Fibroblast of pulmonary artery (primary cell): ENCODE measurements around the gene KIR2DL3.
"Not testable (repeated sequence)": the region's sequence is repeated elsewhere in the genome, so short reads cannot be mapped to it uniquely, and the experiment has no call there.

Source experiments
- DNase-seq: peaks from one replicate; pipeline ENCODE4 v3.0.0-alpha.2; 2010; ENCODE audit warnings: low read depth
- H3K4me3 ChIP-seq: replicated peaks from 2 replicates; pipeline ENCODE4 v1.5.1; 2011; ENCODE audit warnings: low read depth, mild to moderate bottlenecking, control low read depth, low read length, moderate library complexity
- CTCF ChIP-seq: IDR thresholded peaks from 2 replicates; pipeline ENCODE4 v1.5.1; 2011; ENCODE audit warnings: mild to moderate bottlenecking, control low read depth, low read length, inconsistent platforms; ENCODE audit errors: missing control alignments

The KIR2DL3 gene

GRCh38 chr19:54707962-54708361, 30.4 kb upstream of the KIR2DL3 start:
- TF ChIP-seq CTCF, result no peak
- no peak overlapping the region for H3K4me3 ChIP-seq
- no peak for DNase-seq

- H3K4me3 ChIP-seq, result no peak overlapping the region
- no peak for TF ChIP-seq CTCF
Measured at GRCh38 chr19:54708781-54709180, 29.5 kb upstream of the KIR2DL3 start.

GRCh38 chr19:54709212-54709948, 28.9 kb upstream of the KIR2DL3 start:
- no peak overlapping the region for H3K4me3 ChIP-seq
- no peak for DNase-seq
- no peak for TF ChIP-seq CTCF

More at GRCh38 chr19:54708781-54709180, 29.5 kb upstream of the KIR2DL3 start:
- no peak for DNase-seq

GRCh38 chr19:54709956-54710355, 28.4 kb upstream of the KIR2DL3 start:
- not testable (repeated sequence) for H3K4me3 ChIP-seq, DNase-seq

- no peak for TF ChIP-seq CTCF
- H3K4me3 ChIP-seq, result no peak within 1 kb of the TSS
- no peak for DNase-seq
Measured at GRCh38 chr19:54724142-54724541, 14.2 kb upstream of the KIR2DL3 start, which contains the start of gene KIR3DL3. TSS of gene KIR3DL3 (plus strand) at chr19:54724442. CDS start at chr19:54724497, 55 bp downstream.

GRCh38 chr19:54724644-54725043, 13.7 kb upstream of the KIR2DL3 start:
- no peak for TF ChIP-seq CTCF
- H3K4me3 ChIP-seq, result no peak overlapping the region
- DNase-seq, result no peak

- no peak overlapping the region for H3K4me3 ChIP-seq
- TF ChIP-seq CTCF, result no peak
- DNase-seq, result no peak
Measured at GRCh38 chr19:54725321-54725720, 13.0 kb upstream of the KIR2DL3 start.
